RWPE1 (cell line): ENCODE measurements around the gene PRELID3B.

Experiments used
- CTCF ChIA-PET: fragments of 350-600 bp; sonication (Branson Sonifier 250); formaldehyde crosslinking; extraction: SDS; loops from one replicate; lab custom pipeline; 2021; lab: Yijun Ruan, JAX
- POLR2A ChIA-PET: fragments of 400-600 bp; formaldehyde crosslinking; extraction: SDS; loops from one replicate; lab custom pipeline; 2020; ENCODE audit warnings: antibody characterized with exemption; ENCODE audit not compliant: low non-redundant PET; lab: Yijun Ruan, JAX
- DNase-seq: peaks from one replicate; pipeline ENCODE4 v3.0.0; 2012; ENCODE audit warnings: low spot score
- H3K27ac ChIP-seq: fragments of 450-650 bp; 2 replicates; pipeline ENCODE4 v1.5.1; 2017
- CTCF ChIP-seq: fragments of 450-650 bp; conservative IDR thresholded peaks from 2 replicates; pipeline ENCODE4 v1.5.1; 2017; ENCODE audit warnings: low read depth, mild to moderate bottlenecking

The PRELID3B gene

GRCh38 chr20:59006167-59006863, 36.3 kb downstream of the PRELID3B start:
- TF ChIP-seq CTCF = no peak
- H3K27ac ChIP-seq = peak overlapping the region; percentile 76
- ChIA-PET CTCF (interaction anchor here (0.7 to 1.0 kb wide), 2 partner anchors 10 to 81 kb away, joined by 3 to 4 read pairs; no protein-coding TSS in a partner anchor), POLR2A (no interaction called here)
- DNase-seq = peak; percentile 51

- ChIA-PET CTCF (interaction anchor here (0.7 to 1.0 kb wide), 2 partner anchors 9 to 81 kb away, joined by 3 to 4 read pairs; no protein-coding TSS in a partner anchor), POLR2A (no interaction called here)
- peak overlapping the region; percentile 76 for H3K27ac ChIP-seq
- TF ChIP-seq CTCF = no peak
- no peak for DNase-seq
Observed at GRCh38 chr20:59005523-59006166, 36.9 kb downstream of the PRELID3B start.

GRCh38 chr20:59004763-59005522, 37.6 kb downstream of the PRELID3B start:
- no peak for TF ChIP-seq CTCF
- DNase-seq = no peak
- H3K27ac ChIP-seq = peak overlapping the region; percentile 76
- ChIA-PET CTCF (no interaction called here), POLR2A (no interaction called here)

GRCh38 chr20:59004493-59004762, 38.2 kb downstream of the PRELID3B start:
- CTCF ChIA-PET = no interaction called here
- POLR2A ChIA-PET = no interaction called here
- TF ChIP-seq CTCF = no peak
- H3K27ac ChIP-seq = peak overlapping the region; percentile 76
- DNase-seq = no peak

GRCh38 chr20:59003836-59004492, 38.6 kb downstream of the PRELID3B start:
- DNase-seq = no peak
- H3K27ac ChIP-seq = peak overlapping the region; percentile 76
- no peak for TF ChIP-seq CTCF
- CTCF ChIA-PET = interaction anchor here (0.6 to 0.7 kb wide), 2 partner anchors 28 to 300 kb away, joined by 3 to 4 read pairs; partner anchors contain the start of gene ATP5F1E
- POLR2A ChIA-PET = no interaction called here

GRCh38 chr20:59002874-59003399, 39.6 kb downstream of the PRELID3B start:
- peak overlapping the region; percentile 76 for H3K27ac ChIP-seq
- ChIA-PET CTCF (no interaction called here), POLR2A (no interaction called here)
- TF ChIP-seq CTCF = no peak
- no peak for DNase-seq
